Measurements from ENCODE around the gene HTT. TPM values are rescaled to one million over a fixed set of nuclear protein-coding genes. Genes with fewer than 3 reads are reported as not detected.
A peak's percentile ranks its signal among the peaks of the same experiment; 100 is the strongest.

The HTT gene
- total and polyA plus RNA-seq, 9 donors, result 13.3 to 63.2 (median 38.6) TPM

DNA sequence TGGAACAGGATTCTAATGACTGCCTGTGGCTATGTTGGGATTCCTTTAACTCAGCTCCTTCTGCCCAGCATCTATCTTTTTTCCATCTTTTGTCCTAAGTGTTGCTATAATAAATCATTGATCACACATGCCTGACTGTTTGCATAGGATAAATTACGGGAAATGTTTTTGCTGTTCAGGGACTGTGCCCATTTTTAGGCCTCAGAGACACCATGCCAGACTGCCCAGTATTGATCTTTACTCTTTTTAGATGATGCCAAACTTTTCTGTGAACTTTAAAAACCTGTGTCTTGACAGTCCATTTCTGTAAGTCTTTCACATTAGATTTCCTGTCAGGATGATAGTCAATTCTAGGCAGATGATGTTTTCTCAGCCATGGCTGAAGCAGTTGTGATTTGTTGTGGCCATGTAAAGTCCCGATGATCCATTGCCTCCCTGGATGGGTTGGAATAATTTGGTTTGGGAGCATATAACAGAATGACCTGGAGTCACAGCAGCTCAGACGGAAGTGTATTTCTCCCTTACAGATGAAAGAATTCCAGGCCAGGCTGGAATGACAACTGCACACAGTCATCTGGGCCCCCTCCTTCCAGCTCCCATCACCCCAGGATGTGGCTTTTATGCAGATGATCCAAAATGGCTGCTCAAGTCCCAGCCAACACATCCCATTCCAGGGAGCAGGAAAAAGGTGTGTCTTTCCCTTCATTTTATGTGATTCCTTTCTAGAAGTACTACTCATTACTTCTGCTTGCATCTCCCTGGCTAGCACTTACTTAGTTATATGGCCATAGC is 3.6 kb upstream of the HTT start:
- no peaks in the 10 kb centered on the region for H3K27me3 ChIP-seq
- TF ChIP-seq EP300 (IDR thresholded peaks at IDR 0.05), result no peak
- TF ChIP-seq, protein P1, sequence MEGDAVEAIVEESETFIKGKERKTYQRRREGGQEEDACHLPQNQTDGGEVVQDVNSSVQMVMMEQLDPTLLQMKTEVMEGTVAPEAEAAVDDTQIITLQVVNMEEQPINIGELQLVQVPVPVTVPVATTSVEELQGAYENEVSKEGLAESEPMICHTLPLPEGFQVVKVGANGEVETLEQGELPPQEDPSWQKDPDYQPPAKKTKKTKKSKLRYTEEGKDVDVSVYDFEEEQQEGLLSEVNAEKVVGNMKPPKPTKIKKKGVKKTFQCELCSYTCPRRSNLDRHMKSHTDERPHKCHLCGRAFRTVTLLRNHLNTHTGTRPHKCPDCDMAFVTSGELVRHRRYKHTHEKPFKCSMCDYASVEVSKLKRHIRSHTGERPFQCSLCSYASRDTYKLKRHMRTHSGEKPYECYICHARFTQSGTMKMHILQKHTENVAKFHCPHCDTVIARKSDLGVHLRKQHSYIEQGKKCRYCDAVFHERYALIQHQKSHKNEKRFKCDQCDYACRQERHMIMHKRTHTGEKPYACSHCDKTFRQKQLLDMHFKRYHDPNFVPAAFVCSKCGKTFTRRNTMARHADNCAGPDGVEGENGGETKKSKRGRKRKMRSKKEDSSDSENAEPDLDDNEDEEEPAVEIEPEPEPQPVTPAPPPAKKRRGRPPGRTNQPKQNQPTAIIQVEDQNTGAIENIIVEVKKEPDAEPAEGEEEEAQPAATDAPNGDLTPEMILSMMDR (IDR thresholded peaks at IDR 0.05), result no peak
- no peak for TF ChIP-seq POLR2A (IDR thresholded peaks at IDR 0.05)
- DNase-seq, result no peak
- no peaks in the 10 kb centered on the region for H3K9me3 ChIP-seq
- H3K27ac ChIP-seq, result no peak overlapping the region
- H3K36me3 ChIP-seq, result no peaks in the 10 kb centered on the region
- H3K4me3 ChIP-seq, result no peak overlapping the region
- H3K4me1 ChIP-seq (ENCODE audit: insufficient read depth), result peaks cover 3% of the 10 kb centered on the region
- intact Hi-C loops (cut with DNase I), result no loop called here
- 74 to 79% (median 74%) methylated on average over 3 of the region's 3 CpGs for WGBS, 3 donors

DNA sequence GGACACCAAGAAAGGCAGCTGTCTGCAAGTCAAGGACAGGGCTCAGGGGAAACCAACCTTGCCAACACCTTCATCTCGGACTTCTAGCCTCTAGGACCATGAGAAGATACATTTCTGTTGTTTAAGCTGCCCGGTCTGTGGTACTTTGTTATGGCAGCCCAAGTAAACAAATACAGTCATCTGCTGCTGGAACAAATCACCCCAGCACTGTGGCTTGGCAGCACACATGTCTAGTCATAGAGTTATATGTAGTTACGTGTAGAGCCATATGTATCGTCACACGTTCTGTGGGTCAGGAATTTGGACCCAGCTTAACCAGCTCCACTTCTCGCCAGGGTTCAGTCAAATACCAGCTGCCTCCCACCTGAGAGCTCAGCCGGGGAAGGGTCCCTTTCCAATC is 2.7 kb upstream of the HTT start:
- Histone ChIP-seq H3K27me3 (no peaks in the 10 kb centered on the region), H3K9me3 (no peaks in the 10 kb centered on the region), H3K4me1 (ENCODE audit: insufficient read depth) (peaks cover 3% of the 10 kb centered on the region), H3K36me3 (no peaks in the 10 kb centered on the region), H3K4me3 (no peak overlapping the region), H3K27ac (no peak overlapping the region)
- TF ChIP-seq POLR2A (IDR thresholded peaks at IDR 0.05) (no peak), EP300 (IDR thresholded peaks at IDR 0.05) (no peak)
- TF ChIP-seq, protein P1 (IDR thresholded peaks at IDR 0.05), result no peak
- intact Hi-C loops (cut with DNase I), result no loop called here
- 71 to 79% (median 76%) methylated on average over 7 of the region's 7 CpGs for WGBS, 3 donors
- no peak for DNase-seq

DNA sequence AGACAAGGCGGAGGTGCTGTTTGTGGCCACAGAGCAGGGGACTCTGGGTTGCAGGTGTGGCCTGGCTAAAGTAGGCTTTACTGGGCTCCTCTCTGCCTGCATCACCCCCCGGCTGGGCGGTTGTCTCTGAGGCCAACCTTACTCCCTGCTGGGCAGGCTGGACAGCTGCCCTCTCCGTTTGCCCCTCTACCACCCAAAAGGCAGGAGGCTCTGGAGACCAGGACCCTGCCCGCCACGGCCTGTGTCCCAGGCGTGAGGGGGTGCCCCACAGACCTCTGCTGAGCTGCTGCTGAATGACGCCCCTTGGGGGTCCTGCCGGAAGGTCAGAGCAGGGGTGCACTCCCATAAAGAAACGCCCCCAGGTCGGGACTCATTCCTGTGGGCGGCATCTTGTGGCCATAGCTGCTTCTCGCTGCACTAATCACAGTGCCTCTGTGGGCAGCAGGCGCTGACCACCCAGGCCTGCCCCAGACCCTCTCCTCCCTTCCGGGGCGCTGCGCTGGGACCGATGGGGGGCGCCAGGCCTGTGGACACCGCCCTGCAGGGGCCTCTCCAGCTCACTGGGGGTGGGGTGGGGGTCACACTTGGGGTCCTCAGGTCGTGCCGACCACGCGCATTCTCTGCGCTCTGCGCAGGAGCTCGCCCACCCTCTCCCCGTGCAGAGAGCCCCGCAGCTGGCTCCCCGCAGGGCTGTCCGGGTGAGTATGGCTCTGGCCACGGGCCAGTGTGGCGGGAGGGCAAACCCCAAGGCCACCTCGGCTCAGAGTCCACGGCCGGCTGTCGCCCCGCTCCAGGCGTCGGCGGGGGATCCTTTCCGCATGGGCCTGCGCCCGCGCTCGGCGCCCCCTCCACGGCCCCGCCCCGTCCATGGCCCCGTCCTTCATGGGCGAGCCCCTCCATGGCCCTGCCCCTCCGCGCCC is 1.1 kb upstream of the HTT start:
- H3K4me1 ChIP-seq (ENCODE audit: insufficient read depth), result peaks cover 3% of the 10 kb centered on the region
- no peaks in the 10 kb centered on the region for H3K9me3 ChIP-seq
- DNase-seq, result peak in 2 of 5 donors; percentile 39 to 64
- peak overlapping the region in 1 of 2 donors; percentile 65 for H3K27ac ChIP-seq
- no peaks in the 10 kb centered on the region for H3K36me3 ChIP-seq
- H3K4me3 ChIP-seq, result peak overlapping the region; percentile 66
- WGBS, 3 donors, result 9 to 12% (median 11%) methylated on average over 35 to 54 of the region's 54 CpGs
- intact Hi-C loops (cut with DNase I), result no loop called here
- H3K27me3 ChIP-seq, result no peaks in the 10 kb centered on the region
- TF ChIP-seq EP300 (IDR thresholded peaks at IDR 0.05) (no peak), POLR2A (IDR thresholded peaks at IDR 0.05) (no peak)
- TF ChIP-seq, protein P1 (IDR thresholded peaks at IDR 0.05), result no peak

DNA sequence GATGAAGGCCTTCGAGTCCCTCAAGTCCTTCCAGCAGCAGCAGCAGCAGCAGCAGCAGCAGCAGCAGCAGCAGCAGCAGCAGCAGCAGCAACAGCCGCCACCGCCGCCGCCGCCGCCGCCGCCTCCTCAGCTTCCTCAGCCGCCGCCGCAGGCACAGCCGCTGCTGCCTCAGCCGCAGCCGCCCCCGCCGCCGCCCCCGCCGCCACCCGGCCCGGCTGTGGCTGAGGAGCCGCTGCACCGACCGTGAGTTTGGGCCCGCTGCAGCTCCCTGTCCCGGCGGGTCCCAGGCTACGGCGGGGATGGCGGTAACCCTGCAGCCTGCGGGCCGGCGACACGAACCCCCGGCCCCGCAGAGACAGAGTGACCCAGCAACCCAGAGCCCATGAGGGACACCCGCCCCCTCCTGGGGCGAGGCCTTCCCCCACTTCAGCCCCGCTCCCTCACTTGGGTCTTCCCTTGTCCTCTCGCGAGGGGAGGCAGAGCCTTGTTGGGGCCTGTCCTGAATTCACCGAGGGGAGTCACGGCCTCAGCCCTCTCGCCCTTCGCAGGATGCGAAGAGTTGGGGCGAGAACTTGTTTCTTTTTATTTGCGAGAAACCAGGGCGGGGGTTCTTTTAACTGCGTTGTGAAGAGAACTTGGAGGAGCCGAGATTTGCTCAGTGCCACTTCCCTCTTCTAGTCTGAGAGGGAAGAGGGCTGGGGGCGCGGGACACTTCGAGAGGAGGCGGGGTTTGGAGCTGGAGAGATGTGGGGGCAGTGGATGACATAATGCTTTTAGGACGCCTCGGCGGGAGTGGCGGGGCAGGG is 568 bp downstream of the HTT start:
- 0 to 1% (median 0%) methylated on average over 21 to 60 of the region's 60 CpGs for WGBS, 3 donors
- Histone ChIP-seq H3K4me1 (ENCODE audit: insufficient read depth) (peaks cover 3% of the 10 kb centered on the region), H3K4me3 (peak overlapping the region; percentile 80), H3K9me3 (no peaks in the 10 kb centered on the region), H3K27me3 (no peaks in the 10 kb centered on the region), H3K36me3 (no peaks in the 10 kb centered on the region), H3K27ac (peak overlapping the region; percentile 69 to 85)
- TF ChIP-seq POLR2A (IDR thresholded peaks at IDR 0.05) (no peak), EP300 (IDR thresholded peaks at IDR 0.05) (no peak)
- TF ChIP-seq, protein P1 (IDR thresholded peaks at IDR 0.05), result no peak
- peak; percentile 24 to 62 (median 50) for DNase-seq
- intact Hi-C loops (cut with DNase I), result no loop called here
